ENCODE results near the gene ZNF740. TPM values are rescaled to one million over a fixed set of nuclear protein-coding genes. Genes with fewer than 3 reads are reported as not detected.

The ZNF740 gene
- total RNA-seq, 1 experiment from 2014 or later, result 65.8 TPM

DNA sequence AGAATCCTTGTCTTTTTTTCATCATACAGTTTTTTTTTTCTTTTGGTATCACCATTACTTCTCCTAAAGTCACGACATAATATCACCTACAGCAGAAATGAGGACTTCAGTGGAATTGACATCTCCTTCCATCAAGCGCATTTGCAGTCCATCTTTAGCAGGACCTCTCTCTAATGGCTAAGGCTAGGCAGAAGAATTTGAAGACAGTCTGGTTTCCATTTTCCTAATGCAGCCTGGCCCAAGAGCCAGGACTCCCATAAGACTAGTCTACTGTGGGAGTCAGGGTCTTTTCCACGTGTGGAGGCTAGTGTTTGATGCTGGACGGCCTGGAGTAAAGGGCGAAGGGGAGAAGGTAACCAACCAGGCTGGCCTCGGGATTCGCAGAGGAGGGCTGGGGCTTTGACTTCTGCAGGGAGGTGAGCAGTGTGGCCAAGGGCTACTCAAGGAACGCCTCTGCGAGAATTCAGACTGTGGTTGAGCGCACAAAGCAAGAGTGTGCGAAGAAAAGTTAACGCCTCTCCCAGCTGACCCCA lies 769 bp upstream of the ZNF740 start:
- peaks cover 21% of the 10 kb centered on the region for H4K20me1 ChIP-seq (ENCODE audit: insufficient read depth)
- peaks cover 49% of the 10 kb centered on the region for H3F3A ChIP-seq (ENCODE audit: insufficient read depth, low read depth)
- ChIA-PET CTCF (interaction anchor here (0.6 to 2.4 kb wide), 2 partner anchors 44 to 141 kb away, joined by 7 to 14 read pairs; partner anchors contain the start of gene AAAS), POLR2A (ENCODE audit: unreplicated experiment) (interaction anchor here (0.5 to 0.8 kb wide), 4 partner anchors 12 to 116 kb away, joined by 3 to 24 read pairs (median 8); partner anchors contain the start of gene PFDN5)
- peaks cover 37% of the 10 kb centered on the region for H3K79me2 ChIP-seq (ENCODE audit: low read depth)
- H3K9me2 ChIP-seq (ENCODE audit: insufficient read depth), result no peaks in the 10 kb centered on the region
- H3K27ac ChIP-seq, result peak overlapping the region; percentile 74
- BruUV-seq (replicated peaks), result TSS peak; percentile 83
- intact Hi-C loops (cut with micrococcal nuclease; ENCODE audit: unreplicated experiment), result loop anchor here (2.0 to 10.0 kb wide), 2 partner anchors 41 to 115 kb away; no protein-coding TSS in a partner anchor
- peak overlapping the region; percentile 96 for H3K4me2 ChIP-seq
- peaks cover 27% of the 10 kb centered on the region for H3K36me3 ChIP-seq (ENCODE audit: low read depth)
- peak overlapping the region; percentile 90 for H2AFZ ChIP-seq
- no peak for DNase-seq
- TF ChIP-seq CTCF (conservative IDR thresholded peaks at IDR 0.05) (no peak), EZH2 (IDR thresholded peaks at IDR 0.05; ENCODE audit: low read depth) (no peak)
- no peaks in the 10 kb centered on the region for H3K9me3 ChIP-seq (ENCODE audit: insufficient read depth, low read depth)
- H3K4me3 ChIP-seq, result peak overlapping the region; percentile 61
- peaks cover 40% of the 10 kb centered on the region for H3K4me1 ChIP-seq (replicated peaks; ENCODE audit: insufficient read depth)
- H3K27me3 ChIP-seq (ENCODE audit: insufficient read depth, low read depth), result no peaks in the 10 kb centered on the region

GRCh38 chr12:53180931-53181645 lies 566 bp downstream of the ZNF740 start:
- Histone ChIP-seq H3K27me3 (ENCODE audit: insufficient read depth, low read depth) (no peaks in the 10 kb centered on the region), H3K4me1 (replicated peaks; ENCODE audit: insufficient read depth) (peaks cover 29% of the 10 kb centered on the region), H3K9me3 (ENCODE audit: insufficient read depth, low read depth) (no peaks in the 10 kb centered on the region), H2AFZ (peak overlapping the region; percentile 90), H3K4me2 (peak overlapping the region; percentile 96), H3K4me3 (peak overlapping the region; percentile 61), H3K36me3 (ENCODE audit: low read depth) (peaks cover 41% of the 10 kb centered on the region), H3K9me2 (ENCODE audit: insufficient read depth) (no peaks in the 10 kb centered on the region), H3F3A (ENCODE audit: insufficient read depth, low read depth) (peaks cover 39% of the 10 kb centered on the region), H3K27ac (peak overlapping the region; percentile 74), H4K20me1 (ENCODE audit: insufficient read depth) (peaks cover 21% of the 10 kb centered on the region), H3K79me2 (ENCODE audit: low read depth) (peaks cover 37% of the 10 kb centered on the region)
- peak; percentile 74 to 80 for DNase-seq
- ChIA-PET POLR2A (ENCODE audit: unreplicated experiment) (interaction anchor here (0.6 to 1.2 kb wide), 5 partner anchors 21 to 318 kb away, joined by 3 to 11 read pairs (median 7); partner anchors contain the start of genes MAP3K12 and SPRYD3), CTCF (interaction anchor here (0.6 to 2.4 kb wide), 5 partner anchors 42 to 141 kb away, joined by 3 to 14 read pairs (median 4); partner anchors contain the start of genes AAAS and RARG)
- no TSS peak for BruUV-seq (replicated peaks)
- TF ChIP-seq CTCF (conservative IDR thresholded peaks at IDR 0.05) (no peak), EZH2 (IDR thresholded peaks at IDR 0.05; ENCODE audit: low read depth) (no peak)
- intact Hi-C loops (cut with micrococcal nuclease; ENCODE audit: unreplicated experiment), result loop anchor here (1.0 to 2.0 kb wide), 2 partner anchors 15 to 40 kb away; no protein-coding TSS in a partner anchor

DNA sequence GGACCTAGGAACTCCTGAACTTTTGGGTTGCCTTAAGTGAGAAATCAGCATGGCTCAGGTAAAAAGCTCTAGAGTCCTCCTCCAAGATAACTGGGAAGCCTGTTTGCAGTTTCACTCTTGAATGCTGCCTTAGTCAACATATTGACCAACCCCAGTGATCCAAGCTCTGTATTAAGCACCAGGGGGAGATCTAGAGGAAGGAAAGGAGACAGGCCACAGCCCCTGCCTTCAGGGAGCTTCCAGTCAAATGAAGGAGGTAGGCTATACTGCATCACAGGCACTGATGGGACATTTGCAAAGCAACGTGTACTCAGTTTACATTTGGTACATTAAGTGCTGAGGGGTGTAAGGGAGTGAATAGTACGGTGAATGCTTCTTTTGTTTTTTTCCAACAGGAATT lies 1.4 kb downstream of the ZNF740 start:
- peaks cover 37% of the 10 kb centered on the region for H3F3A ChIP-seq (ENCODE audit: insufficient read depth, low read depth)
- peaks cover 37% of the 10 kb centered on the region for H3K79me2 ChIP-seq (ENCODE audit: low read depth)
- H4K20me1 ChIP-seq (ENCODE audit: insufficient read depth), result peaks cover 21% of the 10 kb centered on the region
- no peaks in the 10 kb centered on the region for H3K9me3 ChIP-seq (ENCODE audit: insufficient read depth, low read depth)
- H3K9me2 ChIP-seq (ENCODE audit: insufficient read depth), result no peaks in the 10 kb centered on the region
- peak overlapping the region; percentile 74 for H3K27ac ChIP-seq
- intact Hi-C loops (cut with micrococcal nuclease; ENCODE audit: unreplicated experiment), result loop anchor here (1.0 to 2.0 kb wide), 2 partner anchors 14 to 39 kb away; no protein-coding TSS in a partner anchor
- no peaks in the 10 kb centered on the region for H3K27me3 ChIP-seq (ENCODE audit: insufficient read depth, low read depth)
- no TSS peak for BruUV-seq (replicated peaks)
- TF ChIP-seq CTCF (conservative IDR thresholded peaks at IDR 0.05), result no peak
- no peak for TF ChIP-seq EZH2 (IDR thresholded peaks at IDR 0.05; ENCODE audit: low read depth)
- no peak overlapping the region for H2AFZ ChIP-seq
- peak overlapping the region; percentile 96 for H3K4me2 ChIP-seq
- H3K4me1 ChIP-seq (replicated peaks; ENCODE audit: insufficient read depth), result peaks cover 29% of the 10 kb centered on the region
- peak overlapping the region; percentile 61; the same call in 1 of the 2 replicates for H3K4me3 ChIP-seq
- peaks cover 49% of the 10 kb centered on the region for H3K36me3 ChIP-seq (ENCODE audit: low read depth)
- POLR2A ChIA-PET (ENCODE audit: unreplicated experiment), result interaction anchor here (0.6 kb wide), 2 partner anchors 20 to 44 kb away, joined by 4 to 11 read pairs; no protein-coding TSS in a partner anchor
- DNase-seq, result no peak
- CTCF ChIA-PET, result interaction anchor here (0.6 to 2.4 kb wide), 3 partner anchors 50 to 139 kb away, joined by 3 to 14 read pairs (median 7); partner anchors contain the start of genes AAAS and RARG

All from PC-9 (cell line).